GM06990 (cell line): ENCODE results near the gene KRTAP4-2.
"Not testable (repeated sequence)": the region's sequence is repeated elsewhere in the genome, so short reads cannot be mapped to it uniquely, and the experiment has no call there.

Experiments
- DNase-seq: peaks from one replicate; pipeline ENCODE4 v3.0.0-alpha.2; 2011; ENCODE audit not compliant: insufficient read length; ENCODE audit errors: extremely low read depth
- H3K27me3 ChIP-seq: replicated peaks from 2 replicates; pipeline ENCODE4 v1.6.0; 2011; ENCODE audit warnings: low read length; ENCODE audit not compliant: control insufficient read depth, insufficient read depth
- H3K36me3 ChIP-seq: 2 replicates; pipeline ENCODE4 v1.5.1; 2011; ENCODE audit warnings: low read length; ENCODE audit not compliant: control insufficient read depth, insufficient read depth
- H3K4me3 ChIP-seq: replicated peaks from 2 replicates; pipeline ENCODE4 v1.5.1; 2011; ENCODE audit warnings: low read depth, mild to moderate bottlenecking, control low read depth, low read length
- TF ChIP-seq, protein P1 (sequence below): IDR thresholded peaks from 2 replicates; pipeline ENCODE4 v1.5.1; 2011; ENCODE audit warnings: low read length, control low read depth, mild to moderate bottlenecking, inconsistent platforms; ENCODE audit not compliant: insufficient read depth, poor library complexity, severe bottlenecking

KRTAP4-2 gene

DNA sequence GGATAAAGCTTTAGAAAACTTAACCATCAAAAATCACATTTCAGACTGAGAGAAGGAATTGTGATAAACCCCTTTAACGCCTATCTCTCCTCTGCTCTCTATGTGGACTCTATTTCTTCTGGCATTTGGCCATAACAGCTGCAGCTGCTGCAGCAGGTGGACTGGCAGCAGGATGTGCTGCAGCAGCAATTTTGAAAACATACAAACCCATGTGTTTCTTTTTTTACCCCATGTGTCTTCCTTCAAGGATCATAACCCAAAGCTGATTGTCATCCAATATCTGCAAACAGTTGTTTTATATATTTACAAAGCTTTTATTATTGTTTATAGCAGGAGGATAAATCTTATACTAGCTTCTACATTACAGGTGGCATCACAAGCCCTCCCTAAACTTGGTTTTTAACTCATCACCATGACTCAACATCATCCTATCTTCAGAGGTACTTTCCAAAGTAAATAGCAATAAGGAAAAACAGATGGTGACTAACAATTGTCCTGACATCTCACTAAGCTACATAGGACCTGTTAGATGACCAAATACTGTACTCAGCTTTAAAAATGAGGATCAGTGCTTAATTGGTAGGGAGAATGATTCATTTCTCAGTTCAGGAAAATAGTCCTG lies 33.9 kb upstream of the KRTAP4-2 start:
- no peaks in the 10 kb centered on the region for H3K36me3 ChIP-seq
- no peak for DNase-seq
- H3K4me3 ChIP-seq = no peak overlapping the region
- TF ChIP-seq, protein P1, sequence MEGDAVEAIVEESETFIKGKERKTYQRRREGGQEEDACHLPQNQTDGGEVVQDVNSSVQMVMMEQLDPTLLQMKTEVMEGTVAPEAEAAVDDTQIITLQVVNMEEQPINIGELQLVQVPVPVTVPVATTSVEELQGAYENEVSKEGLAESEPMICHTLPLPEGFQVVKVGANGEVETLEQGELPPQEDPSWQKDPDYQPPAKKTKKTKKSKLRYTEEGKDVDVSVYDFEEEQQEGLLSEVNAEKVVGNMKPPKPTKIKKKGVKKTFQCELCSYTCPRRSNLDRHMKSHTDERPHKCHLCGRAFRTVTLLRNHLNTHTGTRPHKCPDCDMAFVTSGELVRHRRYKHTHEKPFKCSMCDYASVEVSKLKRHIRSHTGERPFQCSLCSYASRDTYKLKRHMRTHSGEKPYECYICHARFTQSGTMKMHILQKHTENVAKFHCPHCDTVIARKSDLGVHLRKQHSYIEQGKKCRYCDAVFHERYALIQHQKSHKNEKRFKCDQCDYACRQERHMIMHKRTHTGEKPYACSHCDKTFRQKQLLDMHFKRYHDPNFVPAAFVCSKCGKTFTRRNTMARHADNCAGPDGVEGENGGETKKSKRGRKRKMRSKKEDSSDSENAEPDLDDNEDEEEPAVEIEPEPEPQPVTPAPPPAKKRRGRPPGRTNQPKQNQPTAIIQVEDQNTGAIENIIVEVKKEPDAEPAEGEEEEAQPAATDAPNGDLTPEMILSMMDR = no peak
- H3K27me3 ChIP-seq = no peaks in the 10 kb centered on the region

DNA sequence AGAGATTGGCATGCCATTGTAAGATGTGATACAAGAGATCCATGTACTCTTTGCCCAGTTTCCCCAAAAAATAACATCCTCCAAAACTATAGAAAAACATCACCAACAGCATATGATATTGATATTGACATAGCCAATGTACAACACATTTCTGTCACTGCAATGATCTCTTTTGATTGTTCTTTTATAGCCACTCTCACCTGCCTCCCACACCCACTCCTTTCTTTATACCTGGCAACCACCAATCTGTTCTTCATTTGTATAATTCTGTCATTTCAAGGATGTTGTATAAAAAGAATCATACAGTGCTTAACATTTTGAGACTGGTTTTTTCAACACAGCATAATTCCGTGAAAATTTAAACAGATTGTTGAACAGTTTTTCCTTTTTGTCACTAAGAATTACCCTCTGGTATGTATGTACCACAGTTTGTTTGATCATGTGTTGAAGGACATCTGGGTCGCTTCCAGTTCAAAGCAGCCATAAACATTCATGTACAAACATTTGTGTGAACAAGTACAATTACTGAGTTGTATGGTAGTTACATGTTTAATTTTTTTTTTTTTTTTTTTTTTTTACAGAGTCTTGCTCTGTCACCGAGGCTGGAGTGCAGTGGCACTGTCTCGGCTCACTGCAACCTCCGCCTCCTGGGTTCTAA lies 21.5 kb upstream of the KRTAP4-2 start:
- no peaks in the 10 kb centered on the region for H3K27me3 ChIP-seq
- H3K36me3 ChIP-seq = no peaks in the 10 kb centered on the region
- H3K4me3 ChIP-seq = no peak overlapping the region
- TF ChIP-seq, protein P1 = no peak
- DNase-seq = no peak

GRCh38 chr17:41196068-41196467 lies 18.0 kb upstream of the KRTAP4-2 start:
- DNase-seq = no peak
- no peak overlapping the region for H3K4me3 ChIP-seq
- TF ChIP-seq, protein P1 = no peak
- no peaks in the 10 kb centered on the region for H3K27me3 ChIP-seq
- H3K36me3 ChIP-seq = no peaks in the 10 kb centered on the region

DNA sequence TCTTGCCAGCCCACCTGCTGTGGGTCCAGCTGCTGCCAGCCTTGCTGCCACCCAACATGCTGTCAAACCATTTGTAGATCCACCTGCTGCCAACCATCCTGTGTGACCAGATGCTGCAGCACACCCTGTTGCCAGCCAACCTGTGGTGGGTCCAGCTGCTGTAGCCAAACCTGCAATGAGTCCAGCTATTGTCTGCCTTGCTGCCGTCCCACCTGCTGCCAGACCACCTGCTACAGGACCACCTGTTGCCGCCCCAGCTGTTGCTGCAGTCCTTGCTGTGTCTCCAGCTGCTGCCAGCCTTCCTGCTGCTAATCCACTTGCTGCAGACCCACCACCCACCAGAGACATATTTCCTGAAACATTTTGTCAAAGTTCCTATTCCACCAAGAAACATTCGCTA lies 12.3 kb upstream of the KRTAP4-2 start:
- DNase-seq = no peak
- no peak overlapping the region for H3K4me3 ChIP-seq
- H3K36me3 ChIP-seq = no peaks in the 10 kb centered on the region
- no peaks in the 10 kb centered on the region; the same call in 1 of the 2 replicates for H3K27me3 ChIP-seq
- TF ChIP-seq, protein P1 = no peak

DNA sequence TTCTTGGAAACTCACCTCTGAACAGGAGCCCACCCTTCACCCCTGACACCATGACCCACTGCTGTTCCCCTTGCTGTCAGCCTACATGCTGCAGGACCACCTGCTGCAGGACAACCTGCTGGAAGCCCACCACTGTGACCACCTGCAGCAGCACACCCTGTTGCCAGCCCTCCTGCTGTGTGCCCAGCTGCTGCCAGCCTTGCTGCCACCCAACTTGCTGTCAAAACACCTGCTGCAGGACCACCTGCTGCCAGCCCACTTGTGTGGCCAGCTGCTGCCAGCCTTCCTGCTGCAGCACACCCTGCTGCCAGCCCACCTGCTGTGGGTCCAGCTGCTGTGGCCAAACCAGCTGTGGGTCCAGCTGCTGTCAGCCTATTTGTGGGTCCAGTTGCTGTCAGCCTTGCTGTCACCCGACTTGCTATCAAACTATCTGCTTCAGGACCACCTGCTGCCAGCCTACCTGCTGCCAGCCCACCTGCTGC lies 11.9 kb upstream of the KRTAP4-2 start, which contains the start of gene KRTAP9-1:
KRTAP9-1 (plus strand) TSS at position 51 of the 482 bp plus-strand sequence; CDS start at position 51, 0 bp downstream.
- H3K4me3 ChIP-seq, DNase-seq, H3K27me3 ChIP-seq, H3K36me3 ChIP-seq: not testable (repeated sequence)

DNA sequence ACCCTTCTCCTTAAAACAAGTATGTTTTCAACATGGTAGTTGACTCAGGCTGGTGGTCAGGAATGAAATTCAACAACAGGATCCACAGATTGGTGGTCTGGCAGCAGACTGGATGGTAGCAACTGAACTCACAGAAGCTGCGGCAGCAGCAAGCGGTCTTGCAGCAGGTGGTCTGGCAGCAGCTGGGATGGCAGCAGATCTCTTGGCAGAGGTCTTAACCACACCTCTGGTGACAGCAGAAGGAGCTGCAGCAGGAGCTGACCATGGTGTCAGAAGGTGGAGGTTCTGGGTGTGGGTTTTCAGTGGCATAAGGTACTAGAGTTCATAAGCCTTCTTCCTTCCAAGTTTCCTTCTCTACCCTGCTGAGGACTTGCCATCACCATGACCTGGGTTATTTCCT lies 8.9 kb upstream of the KRTAP4-2 start:
- no peak overlapping the region for H3K4me3 ChIP-seq
- no peaks in the 10 kb centered on the region for H3K36me3 ChIP-seq
- TF ChIP-seq, protein P1 = no peak
- DNase-seq = no peak
- no peaks in the 10 kb centered on the region; the same call in 1 of the 2 replicates for H3K27me3 ChIP-seq
